Mucosa of gallbladder (tissue), 1 donor: Measurements from ENCODE around the gene THAP4. TPM values are rescaled to one million over a fixed set of nuclear protein-coding genes. Genes with fewer than 3 reads are reported as not detected.
A peak's percentile ranks its signal among the peaks of the same experiment; 100 is the strongest.
"Not testable (repeated sequence)": the region's sequence is repeated elsewhere in the genome, so short reads cannot be mapped to it uniquely, and the experiment has no call there.

ENCODE experiments used
- DNase-seq: peaks from one replicate; pipeline ENCODE4 v3.0.0-alpha.2; 2020; ENCODE audit warnings: low spot score
- total RNA-seq: library from RNA; stranded (reverse); gene quantifications from one replicate; pipeline ENCODE4 v1.2.1, GENCODE V29; 2021
- donor health status: DM: no; HTN: no; CAD: no.

THAP4 gene
- total RNA-seq, 1 donor from 2014 or later = 53.8 TPM

GRCh38 chr2:241586564-241587264, 50.2 kb downstream of the THAP4 start:
- no peak for DNase-seq

DNA sequence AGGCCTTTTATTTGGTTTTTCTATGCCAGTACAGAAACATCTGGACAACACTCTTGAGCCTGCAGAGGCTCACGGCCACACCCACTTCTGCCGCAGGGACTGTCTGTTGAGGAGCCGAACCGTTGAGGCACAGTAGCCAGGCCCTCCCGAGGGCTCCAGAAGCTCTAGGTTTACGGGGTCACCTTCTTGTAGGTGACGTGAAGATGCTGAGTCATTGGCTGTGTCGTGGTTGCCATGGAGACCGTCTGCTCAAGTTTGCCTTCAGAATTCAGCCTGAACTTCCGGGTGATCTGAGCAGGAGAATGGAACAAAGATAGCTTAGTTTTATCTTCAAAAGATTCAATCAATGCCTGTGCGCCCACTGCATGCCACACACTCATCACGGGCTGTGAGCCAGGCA, 52.5 kb downstream of the THAP4 start:
- peak; percentile 82 for DNase-seq

DNA sequence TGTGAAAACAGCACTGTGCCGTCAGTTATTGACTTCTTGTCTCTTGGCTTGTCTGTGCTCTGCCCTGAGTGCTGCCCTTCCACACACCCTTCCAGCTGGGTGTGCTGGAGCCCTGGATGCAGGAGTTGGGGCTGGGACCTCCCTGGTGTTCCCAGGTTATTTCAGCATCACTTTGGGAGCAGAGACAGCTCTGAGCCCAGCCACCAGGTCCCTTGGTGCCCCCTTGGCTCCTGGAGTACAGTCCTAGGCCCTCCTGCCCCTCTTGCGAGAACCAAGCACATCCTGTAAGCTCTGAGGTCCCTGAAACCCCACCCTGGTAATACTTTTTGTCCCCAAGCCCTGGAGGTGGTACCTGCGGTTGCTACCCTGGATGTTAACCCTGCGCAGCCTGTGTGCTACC, 54.2 kb downstream of the THAP4 start:
- no peak for DNase-seq

DNA sequence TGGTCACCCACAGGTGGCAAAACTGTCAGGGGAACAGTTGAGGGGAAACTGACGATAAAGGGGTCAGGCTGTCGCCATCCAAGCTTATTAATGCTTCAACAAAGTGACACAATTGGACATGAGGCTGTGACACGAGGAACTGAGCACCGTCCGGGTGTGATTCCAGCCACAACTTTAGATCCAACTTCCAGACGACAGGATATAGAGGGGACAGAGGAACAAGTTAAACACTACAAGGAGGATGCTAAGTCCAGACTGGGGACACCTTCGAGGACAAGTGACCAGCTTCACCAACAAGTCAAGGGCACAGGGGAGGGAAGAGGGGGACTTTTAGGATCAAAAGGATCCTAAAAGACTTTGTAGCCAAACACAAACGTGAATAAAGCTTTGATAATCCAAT, 54.6 kb downstream of the THAP4 start:
- DNase-seq = no peak

DNA sequence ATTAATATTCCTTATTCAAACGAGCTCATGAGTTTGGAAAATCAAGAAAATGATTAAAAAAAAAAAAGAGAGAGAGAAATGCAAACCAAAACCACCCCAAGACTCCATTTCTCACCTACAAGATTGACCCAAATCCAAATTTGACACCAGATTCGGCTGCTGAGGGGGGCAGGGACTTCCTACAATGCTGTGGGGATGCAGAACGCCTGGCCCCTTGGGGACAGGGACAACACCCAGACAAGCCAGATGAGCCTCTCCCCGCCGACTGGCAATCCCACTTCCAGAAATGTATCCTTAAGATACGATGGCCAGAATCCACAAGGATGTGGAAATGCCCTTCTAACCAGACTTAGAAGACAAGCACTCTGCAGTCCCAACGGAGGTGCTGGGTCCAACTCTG, 57.7 kb downstream of the THAP4 start:
- DNase-seq = no peak

DNA sequence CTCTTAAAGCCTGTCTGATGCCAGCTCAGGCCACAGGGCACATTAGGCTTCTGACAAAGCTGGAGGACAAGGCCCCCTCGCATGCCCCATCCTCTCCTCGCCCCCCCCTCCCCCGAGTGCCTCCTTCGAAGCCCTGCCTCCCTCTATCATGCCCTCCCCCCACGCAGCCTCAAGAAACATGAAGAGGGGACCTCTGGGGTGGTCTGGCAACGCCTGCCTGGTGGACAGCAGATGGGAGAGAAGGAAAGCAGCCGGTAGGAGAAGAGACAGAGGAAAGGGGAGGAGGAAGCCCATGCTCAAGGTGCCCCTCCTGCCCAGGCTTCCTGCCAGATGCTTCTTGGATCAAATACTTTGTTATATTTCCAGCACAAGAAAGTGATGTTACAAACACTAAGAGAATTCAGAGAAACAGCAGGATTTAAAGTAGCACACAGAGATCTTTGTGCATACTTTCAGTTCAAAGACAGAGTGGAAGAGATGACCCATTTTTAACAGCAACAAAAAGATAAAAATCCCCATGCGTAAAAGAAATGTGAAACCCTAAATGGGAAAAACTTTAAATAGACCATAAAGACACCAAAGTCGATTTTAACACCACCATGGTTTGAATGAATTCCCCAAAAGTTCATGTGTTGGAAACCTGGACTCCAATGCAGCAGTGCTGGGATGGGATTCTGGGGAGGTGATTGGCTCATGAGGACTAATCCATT, 59.4 kb downstream of the THAP4 start:
- DNase-seq = no peak

- no peak for DNase-seq
Measured at GRCh38 chr2:241576293-241576654, 60.7 kb downstream of the THAP4 start.

GRCh38 chr2:241575624-241576292, 61.2 kb downstream of the THAP4 start:
- no peak for DNase-seq

DNA sequence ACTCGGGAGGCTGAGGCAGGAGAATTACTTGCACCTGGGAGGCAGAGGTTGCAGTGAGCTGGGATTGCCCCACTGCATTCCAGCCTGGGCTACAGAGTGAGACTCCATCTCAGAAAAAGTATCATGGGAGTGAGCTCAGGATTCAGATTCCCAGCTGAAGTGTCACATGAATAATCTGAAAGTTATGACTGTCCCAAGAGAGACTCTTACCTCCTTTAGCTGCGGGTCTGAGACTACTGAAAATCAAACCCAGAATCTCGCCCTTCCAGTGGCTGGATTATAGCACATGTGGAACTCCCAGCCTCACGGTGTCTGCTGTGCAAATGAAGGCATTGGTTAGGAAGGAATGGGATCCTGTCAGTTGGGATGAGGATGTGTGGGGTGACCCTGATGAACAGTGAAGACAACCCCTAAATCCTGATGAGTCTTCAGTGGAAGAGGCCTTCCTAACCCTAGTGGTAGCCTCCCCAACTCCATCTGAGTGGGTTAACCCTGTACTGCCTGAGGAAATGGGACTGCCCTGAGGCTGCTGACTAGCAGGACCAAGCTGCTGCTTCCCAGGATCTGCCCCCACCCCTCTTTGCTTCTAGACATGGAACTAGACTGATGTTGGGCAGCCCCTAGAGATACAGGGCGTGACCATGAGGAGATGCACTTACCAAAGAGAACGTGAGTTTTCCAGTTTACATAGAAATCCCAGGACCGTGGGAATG, 61.9 kb downstream of the THAP4 start:
- DNase-seq = no peak

DNA sequence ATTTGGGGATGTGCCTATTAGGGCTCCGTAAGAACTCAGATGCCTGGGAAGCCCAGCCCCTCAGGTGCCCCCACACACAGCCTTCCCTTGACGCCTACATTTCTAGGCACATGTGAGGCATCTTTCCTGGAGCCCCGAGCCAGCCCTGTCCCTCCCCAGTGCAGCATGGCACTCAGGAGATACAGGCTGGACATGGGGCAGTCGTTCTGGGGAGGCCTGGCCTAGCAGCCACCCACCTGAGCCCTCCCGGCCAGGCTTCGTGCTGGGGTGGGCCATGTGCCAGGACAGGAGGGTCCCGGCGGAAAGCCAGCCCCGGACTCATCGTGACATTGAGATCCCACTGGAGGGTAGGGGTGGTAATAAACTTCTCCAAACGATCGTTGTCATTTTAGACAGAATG, 63.2 kb downstream of the THAP4 start:
- no peak for DNase-seq

DNA sequence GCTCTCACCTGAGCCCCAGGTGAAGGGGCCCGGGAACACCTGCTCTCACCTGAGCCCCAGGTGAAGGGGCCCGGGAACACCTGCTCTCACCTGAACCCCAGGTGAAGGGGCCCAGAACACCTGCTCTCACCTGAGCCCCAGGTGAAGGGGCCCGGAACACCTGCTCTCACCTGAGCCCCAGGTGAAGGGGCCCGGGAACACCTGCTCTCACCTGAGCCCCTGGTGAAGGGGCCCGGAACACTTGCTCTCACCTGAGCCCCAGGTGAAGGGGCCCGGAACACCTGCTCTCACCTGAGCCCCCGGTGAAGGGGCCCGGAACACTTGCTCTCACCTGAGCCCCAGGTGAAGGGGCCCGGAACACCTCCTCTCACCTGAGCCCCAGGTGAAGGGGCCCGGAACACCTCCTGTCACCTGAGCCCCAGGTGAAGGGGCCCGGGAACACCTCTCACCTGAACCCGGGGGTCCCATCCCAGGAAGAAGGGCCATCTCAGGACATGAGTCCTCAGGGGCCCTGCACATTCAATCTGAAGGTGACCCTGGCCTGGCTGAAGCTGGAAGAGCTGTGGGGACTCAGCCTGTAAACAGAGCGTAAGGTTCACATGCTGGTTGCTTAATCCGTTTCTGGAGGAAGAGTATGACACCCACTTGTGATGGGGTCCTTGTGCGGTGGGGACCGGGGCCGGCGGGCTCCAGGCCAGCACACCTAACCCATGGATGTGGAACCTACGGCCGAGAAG, 63.9 kb downstream of the THAP4 start:
- DNase-seq = not testable (repeated sequence)

DNA sequence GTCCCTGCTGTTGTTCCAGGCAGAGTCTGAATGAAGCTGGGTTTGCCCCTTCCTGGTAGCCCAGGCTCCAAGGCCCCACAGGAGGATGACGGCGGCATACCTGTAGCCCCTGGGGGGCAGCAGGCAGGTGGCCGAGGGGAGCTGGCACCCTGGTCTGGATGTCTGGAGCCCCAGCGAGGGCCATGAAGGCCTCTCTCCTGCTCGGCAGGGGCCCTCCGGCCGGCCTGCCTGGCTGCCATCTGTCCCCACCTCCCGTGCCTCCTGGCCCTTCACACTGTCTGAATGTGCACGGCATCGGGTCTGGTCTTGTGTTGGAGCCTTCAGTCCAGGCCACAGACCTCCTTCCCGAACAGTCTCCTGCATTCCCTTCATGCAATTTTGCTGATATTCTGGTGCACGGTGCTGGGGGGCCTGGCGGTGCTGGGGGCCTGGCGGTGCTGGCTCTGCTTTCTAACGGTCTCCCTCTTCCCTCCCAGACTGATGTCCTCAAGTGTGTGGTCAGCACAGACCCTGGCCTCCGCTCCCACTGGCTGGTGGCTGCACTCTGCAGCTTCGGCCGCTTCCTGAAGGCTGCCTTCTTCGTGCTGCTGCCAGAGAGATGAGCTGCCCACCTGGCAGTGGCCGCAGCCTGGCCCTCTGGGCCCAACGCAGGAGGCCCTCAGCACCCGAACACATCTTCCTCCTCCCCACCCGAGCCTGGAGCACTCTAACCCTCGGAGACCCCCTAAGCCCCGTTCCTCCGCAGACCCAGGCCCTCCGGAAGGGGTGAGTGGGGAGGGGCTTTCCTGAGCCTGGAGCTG, 64.9 kb downstream of the THAP4 start:
- DNase-seq = no peak

- no peak for DNase-seq
Measured at GRCh38 chr2:241570961-241571581, 65.9 kb downstream of the THAP4 start.

DNA sequence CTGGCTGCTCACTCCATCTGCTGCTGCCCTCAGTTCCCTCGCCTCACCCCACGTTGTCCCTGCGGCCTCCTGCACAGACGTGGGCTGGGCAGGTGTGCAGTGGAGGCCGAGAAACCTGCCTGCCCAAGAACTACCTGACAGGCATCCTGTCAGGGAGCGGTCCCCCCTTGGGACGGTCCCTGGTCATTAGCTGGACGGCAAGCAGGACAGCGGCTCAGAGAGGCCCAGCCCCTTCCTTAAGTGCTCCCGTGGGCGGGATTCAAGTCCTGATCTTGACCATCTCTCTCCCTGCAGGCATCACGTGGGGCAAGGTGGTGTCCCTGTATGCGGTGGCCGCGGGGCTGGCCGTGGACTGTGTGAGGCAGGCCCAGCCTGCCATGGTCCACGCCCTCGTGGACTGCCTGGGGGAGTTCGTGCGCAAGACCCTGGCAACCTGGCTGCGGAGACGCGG, 67.1 kb downstream of the THAP4 start:
- DNase-seq = no peak

GRCh38 chr2:241568726-241569125, 68.2 kb downstream of the THAP4 start:
- no peak for DNase-seq

GRCh38 chr2:241567776-241568175, 69.2 kb downstream of the THAP4 start:
- no peak for DNase-seq

- not testable (repeated sequence) for DNase-seq
Measured at GRCh38 chr2:241567266-241567665, 69.7 kb downstream of the THAP4 start.

- no peak for DNase-seq
Measured at GRCh38 chr2:241566468-241566867, 70.5 kb downstream of the THAP4 start.

DNA sequence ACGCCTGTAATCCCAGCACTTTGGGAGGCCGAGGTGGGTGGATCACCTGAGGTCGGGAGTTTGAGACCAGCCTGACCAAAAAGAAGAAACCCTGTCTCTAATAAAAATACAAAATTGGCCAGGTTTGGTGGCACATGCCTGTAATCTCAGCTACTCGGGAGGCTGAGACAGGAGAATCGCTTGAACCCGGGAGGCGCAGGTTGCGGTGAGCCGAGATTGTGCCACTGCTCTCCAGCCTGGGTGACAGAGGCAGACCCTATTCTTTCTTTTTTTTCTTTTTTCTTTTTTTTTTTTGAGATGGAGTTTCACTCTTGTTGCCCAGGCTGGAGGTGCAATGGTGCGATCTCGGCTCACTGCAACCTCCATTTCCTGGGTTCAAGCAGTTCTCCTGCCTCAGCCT, 70.9 kb downstream of the THAP4 start:
- not testable (repeated sequence) for DNase-seq

DNA sequence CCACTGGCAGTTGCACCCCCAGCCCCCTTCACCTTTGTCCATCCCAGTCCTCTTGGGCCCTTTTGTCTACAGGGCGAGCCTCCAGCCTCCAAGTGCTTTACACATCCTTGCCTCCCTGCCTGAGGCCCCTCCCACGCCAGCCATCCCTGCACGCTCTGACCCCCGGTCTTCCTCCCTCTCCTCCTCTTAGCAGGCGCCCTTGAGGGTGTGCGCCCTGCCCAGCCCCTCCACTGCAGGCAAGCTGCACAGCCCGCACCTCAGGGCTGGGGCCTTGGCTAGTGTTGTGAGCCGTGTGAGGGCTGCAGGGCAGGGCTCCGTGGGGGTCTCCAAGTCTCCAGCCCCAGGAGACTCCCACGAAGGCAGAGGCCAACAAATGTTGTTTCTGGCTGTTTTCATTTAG, 71.5 kb downstream of the THAP4 start:
- DNase-seq = no peak
